Left lung (tissue), 10 donors: Measurements from ENCODE around the gene KLHL17. TPM values are rescaled to one million over a fixed set of nuclear protein-coding genes. Genes with fewer than 3 reads are reported as not detected.
"Not testable (repeated sequence)": the region's sequence is repeated elsewhere in the genome, so short reads cannot be mapped to it uniquely, and the experiment has no call there.

Experiments used
- ATAC-seq: fragments of 200-7000 bp; cut with Tn5 transposase; one replicate; pipeline ENCODE4 v1.9.1; 2020; ENCODE audit warnings: moderate library complexity
- DNase-seq, 4 donors: peaks; one replicate each; pipeline ENCODE4 v3.0.0-alpha.2; 2013 to 2020
- H3K27ac ChIP-seq, 2 donors: fragments of 200-600 bp; sonication (generic) in 1 of 2; one replicate each; pipeline versions ENCODE4 v1.5.0 to v1.8.0; 2020 to 2021
- H3K27me3 ChIP-seq, 2 donors: fragments of 200-600 bp; sonication (generic) in 1 of 2; one replicate each; pipeline versions ENCODE4 v1.5.0 to v1.8.0; 2020 to 2021
- H3K36me3 ChIP-seq, 2 donors: fragments of 200-600 bp; sonication (generic) in 1 of 2; one replicate each; pipeline versions ENCODE4 v1.5.0 to v1.8.0; 2020 to 2021
- H3K4me1 ChIP-seq, 2 donors: fragments of 200-600 bp; one replicate each; pipeline ENCODE4 v1.8.0; 2021
- H3K4me3 ChIP-seq, 2 donors: fragments of 200-600 bp; sonication (generic) in 1 of 2; one replicate each; pipeline versions ENCODE4 v1.5.0 to v1.8.0; 2020 to 2021; ENCODE audit warnings: mild to moderate bottlenecking in 1 of 2
- H3K9me3 ChIP-seq, 2 donors: fragments of 200-600 bp; sonication (generic) in 1 of 2; one replicate each; pipeline versions ENCODE4 v1.5.0 to v1.8.0; 2020 to 2021
- intact Hi-C, 2 donors: fragments of 100-400 bp; cut with DNase I; formaldehyde crosslinking; loops; one replicate each; pipeline versions ENCODE4 v1.11.2 to v1.14.2; 2022
- polyA plus RNA-seq, 6 donors: library from polyadenylated mRNA; unstranded; fragments of 120-200 nt; gene quantifications; one replicate each; pipeline ENCODE4 v1.2.1, GENCODE V29; 2013; ENCODE audit not compliant: insufficient read length in 6 of 6
- total RNA-seq, 2 donors: library from RNA; stranded (reverse); fragmentation: NEBNext Ultra II Directional; extraction: Animal tissue kit (Norgen Biotek cat#: 25700); gene quantifications; one replicate each; pipeline ENCODE4 v1.2.1, GENCODE V29; 2021
- TF ChIP-seq, protein P1 (sequence below), 2 donors: fragments of 200-600 bp; sonication (generic) in 1 of 2; IDR thresholded peaks; one replicate each; pipeline versions ENCODE4 v1.5.0 to v1.8.0; 2021; ENCODE audit warnings: antibody characterized with exemption in 2 of 2
- donor health status: DM: no; HTN: yes; CAD: no.
- donor health status: DM: no; HTN: no; CAD: no.

The KLHL17 gene
- total and polyA plus RNA-seq, 8 donors = 8.3 to 17.9 (median 11.9) TPM

DNA sequence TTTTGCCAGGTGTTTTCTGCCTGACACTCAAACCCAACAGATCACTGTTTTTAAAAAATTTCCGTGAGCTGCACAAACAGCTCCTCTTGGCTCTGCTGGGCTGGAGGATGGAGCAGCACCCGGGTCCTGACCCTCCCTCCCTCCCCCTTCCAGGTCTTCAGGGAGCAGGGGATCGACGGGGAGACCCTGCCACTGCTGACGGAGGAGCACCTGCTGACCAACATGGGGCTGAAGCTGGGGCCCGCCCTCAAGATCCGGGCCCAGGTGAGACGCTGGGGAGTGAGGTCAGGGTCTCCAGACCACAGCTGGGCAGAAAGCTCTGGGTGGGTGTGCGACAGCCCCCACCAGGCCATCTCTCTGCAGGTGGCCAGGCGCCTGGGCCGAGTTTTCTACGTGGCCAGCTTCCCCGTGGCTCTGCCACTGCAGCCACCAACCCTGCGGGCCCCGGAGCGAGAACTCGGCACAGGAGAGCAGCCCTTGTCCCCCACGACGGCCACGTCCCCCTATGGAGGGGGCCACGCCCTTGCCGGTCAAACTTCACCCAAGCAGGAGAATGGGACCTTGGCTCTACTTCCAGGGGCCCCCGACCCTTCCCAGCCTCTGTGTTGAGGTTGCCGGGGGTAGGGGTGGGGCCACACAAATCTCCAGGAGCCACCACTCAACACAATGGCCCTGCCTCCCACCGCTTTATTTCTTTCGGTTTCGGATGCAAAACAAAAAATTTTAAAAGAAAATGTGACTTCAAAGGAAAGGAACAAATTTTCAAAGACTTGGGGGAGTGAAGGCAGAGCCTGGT is 16.6 kb upstream of the KLHL17 start:
- TF ChIP-seq, protein P1, sequence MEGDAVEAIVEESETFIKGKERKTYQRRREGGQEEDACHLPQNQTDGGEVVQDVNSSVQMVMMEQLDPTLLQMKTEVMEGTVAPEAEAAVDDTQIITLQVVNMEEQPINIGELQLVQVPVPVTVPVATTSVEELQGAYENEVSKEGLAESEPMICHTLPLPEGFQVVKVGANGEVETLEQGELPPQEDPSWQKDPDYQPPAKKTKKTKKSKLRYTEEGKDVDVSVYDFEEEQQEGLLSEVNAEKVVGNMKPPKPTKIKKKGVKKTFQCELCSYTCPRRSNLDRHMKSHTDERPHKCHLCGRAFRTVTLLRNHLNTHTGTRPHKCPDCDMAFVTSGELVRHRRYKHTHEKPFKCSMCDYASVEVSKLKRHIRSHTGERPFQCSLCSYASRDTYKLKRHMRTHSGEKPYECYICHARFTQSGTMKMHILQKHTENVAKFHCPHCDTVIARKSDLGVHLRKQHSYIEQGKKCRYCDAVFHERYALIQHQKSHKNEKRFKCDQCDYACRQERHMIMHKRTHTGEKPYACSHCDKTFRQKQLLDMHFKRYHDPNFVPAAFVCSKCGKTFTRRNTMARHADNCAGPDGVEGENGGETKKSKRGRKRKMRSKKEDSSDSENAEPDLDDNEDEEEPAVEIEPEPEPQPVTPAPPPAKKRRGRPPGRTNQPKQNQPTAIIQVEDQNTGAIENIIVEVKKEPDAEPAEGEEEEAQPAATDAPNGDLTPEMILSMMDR (IDR thresholded peaks at IDR 0.05) = no peak
- ATAC-seq (no peak), DNase-seq (no peak)
- H3K4me1 ChIP-seq = peaks cover 20 to 41% of the 10 kb centered on the region in 2 donors
- peak overlapping the region in 1 of 2 donors; percentile 76 for H3K27ac ChIP-seq
- no peak overlapping the region for H3K4me3 ChIP-seq
- intact Hi-C loops = no loop called here
- H3K27me3 ChIP-seq = peaks cover 35 to 52% of the 10 kb centered on the region in 2 donors
- no peaks in the 10 kb centered on the region for H3K9me3 ChIP-seq
- H3K36me3 ChIP-seq = peaks cover 0 to 52% of the 10 kb centered on the region in 2 donors

DNA sequence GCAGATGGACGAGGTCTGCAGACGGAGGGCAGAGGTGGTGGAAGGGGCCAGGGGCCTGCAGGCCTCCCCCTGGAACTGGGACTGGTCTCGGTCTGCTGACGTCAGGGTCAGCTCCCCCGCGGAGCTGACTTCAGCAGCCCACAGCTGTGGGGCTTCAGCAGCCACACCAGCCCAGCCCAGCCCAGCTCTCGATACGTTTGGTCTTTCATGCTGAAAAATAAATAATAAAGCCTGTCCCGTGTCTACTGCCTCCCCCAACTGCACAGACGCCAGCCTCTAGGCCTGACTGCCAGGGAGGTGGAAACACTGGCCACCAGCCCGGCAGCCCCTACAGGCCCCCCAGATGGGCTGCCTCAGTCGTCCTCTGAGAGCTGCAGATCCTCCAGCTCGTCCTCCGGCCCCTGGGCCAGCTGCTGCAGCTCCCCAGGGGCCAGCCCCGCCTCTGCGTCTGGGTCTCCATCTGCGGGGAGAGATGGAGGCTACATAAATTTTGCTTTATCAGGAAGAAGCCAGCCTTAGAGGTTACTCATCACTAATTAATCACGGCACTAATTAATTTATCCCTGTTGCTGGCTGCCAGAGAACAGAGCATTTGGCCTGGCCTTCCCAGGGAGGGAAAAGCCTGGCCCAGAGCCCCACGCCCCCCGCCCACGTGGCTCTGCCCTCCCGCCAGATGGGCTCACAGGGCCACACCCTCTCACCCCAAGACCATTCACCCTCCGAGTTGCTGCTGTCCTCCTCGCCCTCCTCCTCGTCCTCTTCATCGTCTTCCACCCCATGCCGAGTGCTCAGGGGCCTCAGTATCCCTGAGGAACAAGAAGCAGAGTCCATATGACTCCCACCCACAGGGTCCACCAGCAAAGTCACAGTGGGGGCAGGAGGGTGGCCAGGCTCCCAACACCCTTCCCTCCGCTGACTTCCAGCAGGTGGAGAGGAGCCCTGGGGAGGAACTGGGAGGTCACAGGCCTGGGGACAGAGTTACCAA is 15.8 kb upstream of the KLHL17 start:
- TF ChIP-seq, protein P1 (IDR thresholded peaks at IDR 0.05) = no peak
- DNase-seq (peak in 3 of 4 donors; percentile 73 to 95 (median 91)), ATAC-seq (peak; percentile 22)
- H3K4me1 ChIP-seq = peaks cover 18 to 39% of the 10 kb centered on the region in 2 donors
- intact Hi-C loops = no loop called here
- no peak overlapping the region for H3K4me3 ChIP-seq
- H3K27ac ChIP-seq = peak overlapping the region in 1 of 2 donors; percentile 76
- H3K36me3 ChIP-seq = peaks cover 0 to 61% of the 10 kb centered on the region in 2 donors
- peaks cover 30 to 44% of the 10 kb centered on the region in 2 donors for H3K27me3 ChIP-seq
- no peaks in the 10 kb centered on the region for H3K9me3 ChIP-seq

GRCh38 chr1:945688-946556 is 14.5 kb upstream of the KLHL17 start:
- Histone ChIP-seq H3K36me3 (peaks cover 0 to 74% of the 10 kb centered on the region in 2 donors), H3K27ac (no peak overlapping the region), H3K9me3 (no peaks in the 10 kb centered on the region), H3K27me3 (peaks cover 23 to 31% of the 10 kb centered on the region in 2 donors), H3K4me3 (no peak overlapping the region), H3K4me1 (peaks cover 9 to 26% of the 10 kb centered on the region in 2 donors)
- ATAC-seq = no peak
- no peak for DNase-seq
- intact Hi-C loops = no loop called here
- TF ChIP-seq, protein P1 (IDR thresholded peaks at IDR 0.05) = no peak

DNA sequence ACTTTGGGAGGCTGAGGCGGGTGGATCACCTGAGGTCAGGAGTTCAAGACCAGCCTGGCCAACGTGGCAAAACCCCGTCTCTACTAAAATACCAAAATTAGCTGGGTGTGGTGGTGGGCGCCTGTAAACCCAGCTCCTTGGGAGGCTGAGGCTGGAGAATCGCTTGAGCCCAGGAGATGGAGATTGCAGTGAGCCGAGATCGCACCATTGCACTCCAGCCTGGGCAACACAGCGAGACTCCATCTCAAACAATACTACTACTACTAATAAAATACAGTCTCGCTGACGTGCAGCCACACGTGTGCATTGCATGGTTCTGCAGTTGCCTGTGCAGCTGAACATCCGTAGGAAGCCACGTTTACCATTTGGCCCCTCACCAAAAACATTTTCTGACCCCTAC is 13.6 kb upstream of the KLHL17 start:
- intact Hi-C loops, H3K27ac ChIP-seq, H3K9me3 ChIP-seq, H3K4me3 ChIP-seq, DNase-seq, ATAC-seq: not testable (repeated sequence)
- Histone ChIP-seq H3K27me3 (peaks cover 14 to 22% of the 10 kb centered on the region in 2 donors), H3K36me3 (peaks cover 0 to 83% of the 10 kb centered on the region in 2 donors), H3K4me1 (peaks cover 3 to 17% of the 10 kb centered on the region in 2 donors)

- H3K9me3 ChIP-seq = no peaks in the 10 kb centered on the region
- H3K4me1 ChIP-seq = peaks cover 3 to 6% of the 10 kb centered on the region in 2 donors
- H3K4me3 ChIP-seq = no peak overlapping the region
- TF ChIP-seq, protein P1 (IDR thresholded peaks at IDR 0.05) = no peak
- intact Hi-C loops = no loop called here
- no peak overlapping the region for H3K27ac ChIP-seq
- DNase-seq (no peak), ATAC-seq (no peak)
- H3K27me3 ChIP-seq = peaks cover 5 to 10% of the 10 kb centered on the region in 2 donors
- H3K36me3 ChIP-seq = peaks cover 0 to 94% of the 10 kb centered on the region in 2 donors
Measured at GRCh38 chr1:947958-948357, 12.4 kb upstream of the KLHL17 start.
